T-cell (primary cell): ENCODE measurements around the gene ZNF264. TPM values are rescaled to one million over a fixed set of nuclear protein-coding genes. Genes with fewer than 3 reads are reported as not detected.

Source experiments
- ATAC-seq, 4 experiments: fragments of 200-7000 bp in 3 of 4; fragments of 150-1000 bp in 1 of 4; cut with Tn5 transposase; replicated peaks in 1 of 4; 1 replicate in 3 of 4; 2 replicates in 1 of 4; pipeline ENCODE4 v1.10.0; 2021; ENCODE audit warnings: moderate library complexity in 3 of 4, mild to moderate bottlenecking in 2 of 4, moderate number of reproducible peaks in 1 of 4
- CTCF ChIA-PET, 2 donors: fragments of 300-600 bp; sonication (Branson Sonifier 250); formaldehyde crosslinking; loops; one replicate each; lab custom pipeline; 2022; ENCODE audit warnings: antibody characterized with exemption in 2 of 2; lab: Charles Lee
- POLR2A ChIA-PET, 2 donors: fragments of 300-600 bp; sonication (Branson Sonifier 250); formaldehyde crosslinking; loops; one replicate each; lab custom pipeline; 2022; ENCODE audit warnings: antibody characterized with exemption in 2 of 2; lab: Charles Lee
- DNase-seq, 35 experiments: peaks; one replicate each; pipeline versions ENCODE4 v3.0.0 to v3.0.0-alpha.2; 2013 to 2023
- H3K27ac ChIP-seq: one replicate; pipeline ENCODE4 v1.5.1; 2013; ENCODE audit warnings: low read length
- H3K27me3 ChIP-seq, 2 experiments: replicated peaks in 1 of 2; 1 replicate in 1 of 2; 2 replicates in 1 of 2; pipeline versions ENCODE4 v1.6.1 to v1.7.0; 2013; ENCODE audit warnings: low read length in 1 of 2, mixed read lengths in 1 of 2; ENCODE audit not compliant: control insufficient read depth in 2 of 2, insufficient read depth in 2 of 2; ENCODE audit errors: extremely low read depth in 1 of 2
- H3K36me3 ChIP-seq, 2 donors: 1 replicate in 1 of 2; 2 replicates in 1 of 2; pipeline versions ENCODE4 v1.6.1 to v1.7.0; 2013; ENCODE audit warnings: low read length in 1 of 2; ENCODE audit not compliant: control insufficient read depth in 2 of 2, insufficient read depth in 1 of 2; ENCODE audit errors: extremely low read depth in 1 of 2
- H3K4me1 ChIP-seq, 2 experiments: 1 replicate in 1 of 2; 2 replicates in 1 of 2; pipeline versions ENCODE4 v1.6.1 to v1.7.0; 2013; ENCODE audit warnings: low read length in 2 of 2, mixed read lengths in 1 of 2; ENCODE audit not compliant: insufficient read depth in 2 of 2, control insufficient read depth in 1 of 2; ENCODE audit errors: extremely low read depth in 1 of 2
- H3K4me3 ChIP-seq, 2 donors: 1 replicate in 1 of 2; 2 replicates in 1 of 2; pipeline versions ENCODE4 v1.5.1 to v1.7.0; 2013; ENCODE audit warnings: mild to moderate bottlenecking in 2 of 2, low read length in 1 of 2, moderate library complexity in 1 of 2; ENCODE audit not compliant: control insufficient read depth in 1 of 2; ENCODE audit errors: extremely low read depth in 1 of 2
- H3K9me3 ChIP-seq: 2 replicates; pipeline ENCODE4 v1.7.0; 2013
- H3K27ac Mint-ChIP-seq, 2 donors: one replicate each; pipeline ENCODE4 v1.8.0; 2020 to 2021; ENCODE audit warnings: mild to moderate bottlenecking in 2 of 2, mixed read lengths in 2 of 2
- H3K27me3 Mint-ChIP-seq, 2 donors: one replicate each; pipeline ENCODE4 v1.8.0; 2021 to 2022; ENCODE audit warnings: mixed read lengths in 2 of 2
- H3K36me3 Mint-ChIP-seq: one replicate; pipeline ENCODE4 v1.8.0; 2021; ENCODE audit warnings: mixed read lengths
- H3K4me1 Mint-ChIP-seq, 3 donors: one replicate each; pipeline ENCODE4 v1.8.0; 2020 to 2022; ENCODE audit warnings: mixed read lengths in 3 of 3, mild to moderate bottlenecking in 1 of 3
- H3K4me3 Mint-ChIP-seq, 3 donors: one replicate each; pipeline ENCODE4 v1.8.0; 2020 to 2022; ENCODE audit warnings: mild to moderate bottlenecking in 3 of 3, mixed read lengths in 3 of 3, moderate library complexity in 3 of 3
- H3K9me3 Mint-ChIP-seq, 3 donors: one replicate each; pipeline ENCODE4 v1.8.0; 2020 to 2022; ENCODE audit warnings: mixed read lengths in 3 of 3
- WGBS: methylation state at CpG from one replicate; pipeline ENCODE4 v1.1.5; 2013; ENCODE audit warnings: missing lambda C conversion rate; ENCODE audit not compliant: insufficient coverage; 5-methylcytosine and 5-hydroxymethylcytosine counted together
- total RNA-seq, 35 experiments: library from RNA in 6 of 35; stranded (reverse) in 6 of 35; fragments of 120-200 nt in 1 of 35; gene quantifications; one replicate each; pipeline versions ENCODE4 v1.2.1 to v1.2.4 and lab custom pipeline; 2013 to 2026

Gene ZNF264
- total RNA-seq, 5 donors from 2014 or later (not counting 1 experiment from before 2014, with no cell fraction given): 39.2 to 72.9 (median 70.2) TPM

GRCh38 chr19:57210381-57210780 lies 19.1 kb downstream of the ZNF264 start:
- ATAC-seq: no peak
- DNase-seq: no peak
- H3K36me3 Mint-ChIP-seq: peaks cover 83% of the 10 kb centered on the region
- 95% methylated on average over 2 of the region's 4 CpGs for WGBS
- Histone ChIP-seq H3K4me1 (no peaks in the 10 kb centered on the region), H3K4me3 (no peak overlapping the region), H3K27ac (no peak overlapping the region), H3K36me3 (peaks cover 10 to 60% of the 10 kb centered on the region in 2 donors), H3K9me3 (no peaks in the 10 kb centered on the region), H3K27me3 (no peaks in the 10 kb centered on the region)
- H3K4me1 Mint-ChIP-seq: no peaks in the 10 kb centered on the region
- H3K9me3 Mint-ChIP-seq: peaks cover 21 to 36% (median 35%) of the 10 kb centered on the region in 3 donors
- ChIA-PET POLR2A (no interaction called here), CTCF (no interaction called here)
- H3K27ac Mint-ChIP-seq: no peak overlapping the region
- H3K4me3 Mint-ChIP-seq: no peak overlapping the region
- H3K27me3 Mint-ChIP-seq: no peaks in the 10 kb centered on the region

GRCh38 chr19:57212109-57212508 lies 20.8 kb downstream of the ZNF264 start:
- no peaks in the 10 kb centered on the region for H3K27me3 Mint-ChIP-seq
- Histone ChIP-seq H3K27me3 (no peaks in the 10 kb centered on the region), H3K4me3 (no peak overlapping the region), H3K4me1 (no peaks in the 10 kb centered on the region), H3K9me3 (no peaks in the 10 kb centered on the region), H3K27ac (no peak overlapping the region), H3K36me3 (peaks cover 10 to 55% of the 10 kb centered on the region in 2 donors)
- H3K27ac Mint-ChIP-seq: no peak overlapping the region
- ChIA-PET CTCF (no interaction called here), POLR2A (no interaction called here)
- 100% methylated on average over 2 of the region's 7 CpGs for WGBS
- ATAC-seq (no peak), DNase-seq (no peak)
- peaks cover 83% of the 10 kb centered on the region for H3K36me3 Mint-ChIP-seq
- H3K4me1 Mint-ChIP-seq: no peaks in the 10 kb centered on the region
- H3K4me3 Mint-ChIP-seq: peak overlapping the region in 1 of 3 donors; percentile 24
- peaks cover 20 to 45% (median 37%) of the 10 kb centered on the region in 3 donors for H3K9me3 Mint-ChIP-seq

- POLR2A ChIA-PET: no interaction called here
- WGBS: 92% methylated on average over 4 of the region's 5 CpGs
- Mint-ChIP-seq H3K4me1 (no peaks in the 10 kb centered on the region), H3K36me3 (peaks cover 10% of the 10 kb centered on the region), H3K9me3 (peaks cover 12 to 21% (median 16%) of the 10 kb centered on the region in 3 donors), H3K27me3 (no peaks in the 10 kb centered on the region), H3K27ac (no peak overlapping the region), H3K4me3 (no peak overlapping the region)
- H3K9me3 ChIP-seq: no peaks in the 10 kb centered on the region
- DNase-seq: no peak
- CTCF ChIA-PET: no interaction called here
- H3K4me1 ChIP-seq: no peaks in the 10 kb centered on the region
- H3K27me3 ChIP-seq: peaks cover 0 to 17% of the 10 kb centered on the region in 2 experiments
- H3K27ac ChIP-seq: no peak overlapping the region
- no peak for ATAC-seq
- H3K4me3 ChIP-seq: no peak overlapping the region
- H3K36me3 ChIP-seq: no peaks in the 10 kb centered on the region
Observed at GRCh38 chr19:57227502-57227901, 36.2 kb downstream of the ZNF264 start.

- ATAC-seq (no peak), DNase-seq (no peak)
- Mint-ChIP-seq H3K27me3 (no peaks in the 10 kb centered on the region), H3K4me1 (no peaks in the 10 kb centered on the region), H3K9me3 (peaks cover 3 to 5% (median 4%) of the 10 kb centered on the region in 3 donors), H3K4me3 (no peak overlapping the region), H3K27ac (no peak overlapping the region), H3K36me3 (peaks cover 6% of the 10 kb centered on the region)
- Histone ChIP-seq H3K9me3 (no peaks in the 10 kb centered on the region), H3K4me1 (no peaks in the 10 kb centered on the region), H3K4me3 (no peak overlapping the region), H3K27ac (no peak overlapping the region), H3K27me3 (peaks cover 0 to 18% of the 10 kb centered on the region in 2 experiments), H3K36me3 (no peaks in the 10 kb centered on the region)
- WGBS: no CpG with 5 or more reads among the region's 9 CpGs
- CTCF ChIA-PET: no interaction called here
- POLR2A ChIA-PET: no interaction called here
Observed at GRCh38 chr19:57231686-57232085, 40.4 kb downstream of the ZNF264 start.

GRCh38 chr19:57233207-57233606 lies 41.9 kb downstream of the ZNF264 start:
- Mint-ChIP-seq H3K9me3 (peaks cover 0 to 2% (median 0%) of the 10 kb centered on the region in 3 donors), H3K4me3 (no peak overlapping the region), H3K36me3 (peaks cover 3% of the 10 kb centered on the region), H3K27me3 (no peaks in the 10 kb centered on the region), H3K4me1 (no peaks in the 10 kb centered on the region), H3K27ac (no peak overlapping the region)
- Histone ChIP-seq H3K9me3 (no peaks in the 10 kb centered on the region), H3K4me1 (no peaks in the 10 kb centered on the region), H3K36me3 (no peaks in the 10 kb centered on the region), H3K27me3 (peaks cover 0 to 18% of the 10 kb centered on the region in 2 experiments), H3K4me3 (no peak overlapping the region), H3K27ac (no peak overlapping the region)
- DNase-seq (no peak), ATAC-seq (no peak)
- ChIA-PET POLR2A (no interaction called here), CTCF (no interaction called here)
- no CpG with 5 or more reads among the region's 1 CpG for WGBS

- Histone ChIP-seq H3K4me1 (peaks cover 11 to 23% of the 10 kb centered on the region in 2 experiments), H3K9me3 (no peaks in the 10 kb centered on the region), H3K36me3 (peaks cover 0 to 2% of the 10 kb centered on the region in 2 donors), H3K4me3 (peak overlapping the region; percentile 72 to 89), H3K27ac (peak overlapping the region; percentile 87), H3K27me3 (no peaks in the 10 kb centered on the region)
- Mint-ChIP-seq H3K9me3 (peaks cover 0 to 3% (median 2%) of the 10 kb centered on the region in 3 donors), H3K4me1 (peaks cover 33 to 41% (median 38%) of the 10 kb centered on the region in 3 donors), H3K27ac (peak overlapping the region; percentile 95), H3K27me3 (no peaks in the 10 kb centered on the region), H3K4me3 (peak overlapping the region; percentile 93 to 96 (median 93)), H3K36me3 (peaks cover 20% of the 10 kb centered on the region)
- DNase-seq (no peak), ATAC-seq (peak in 2 of 4 experiments; percentile 4 to 7)
- 54% methylated on average over 12 of the region's 12 CpGs for WGBS
- ChIA-PET CTCF (interaction anchor here in 1 of 2 donors (0.6 to 1.4 kb wide), 2 partner anchors 111 to 150 kb away, joined by 3 to 4 read pairs; partner anchors contain the start of genes ZNF304 and ZNF548), POLR2A (interaction anchor here in 1 of 2 donors (0.7 kb wide), 1 partner anchor 766 kb away, joined by 8 read pairs; no protein-coding TSS in a partner anchor)
Observed at GRCh38 chr19:57239982-57240310, 48.6 kb downstream of the ZNF264 start.
